Testis (tissue), 2 donors: ENCODE measurements around the gene AIFM3.
A peak's percentile ranks its signal among the peaks of the same experiment; 100 is the strongest.

Experiments
- POLR2A ChIP-seq: fragments of 450-650 bp; IDR thresholded peaks from one replicate; pipeline ENCODE4 v1.6.1; 2017; ENCODE audit warnings: antibody characterized with exemption, mild to moderate bottlenecking, moderate library complexity
- TF ChIP-seq, protein P1 (sequence below), 3 experiments: fragments of 450-650 bp in 2 of 3; fragments of 200-600 bp in 1 of 3; sonication (generic) in 1 of 3; IDR thresholded peaks; one replicate each; pipeline ENCODE4 v1.5.1; 2016 to 2019; ENCODE audit warnings: antibody characterized with exemption in 3 of 3, mild to moderate bottlenecking in 2 of 3, moderate library complexity in 1 of 3

DNA sequence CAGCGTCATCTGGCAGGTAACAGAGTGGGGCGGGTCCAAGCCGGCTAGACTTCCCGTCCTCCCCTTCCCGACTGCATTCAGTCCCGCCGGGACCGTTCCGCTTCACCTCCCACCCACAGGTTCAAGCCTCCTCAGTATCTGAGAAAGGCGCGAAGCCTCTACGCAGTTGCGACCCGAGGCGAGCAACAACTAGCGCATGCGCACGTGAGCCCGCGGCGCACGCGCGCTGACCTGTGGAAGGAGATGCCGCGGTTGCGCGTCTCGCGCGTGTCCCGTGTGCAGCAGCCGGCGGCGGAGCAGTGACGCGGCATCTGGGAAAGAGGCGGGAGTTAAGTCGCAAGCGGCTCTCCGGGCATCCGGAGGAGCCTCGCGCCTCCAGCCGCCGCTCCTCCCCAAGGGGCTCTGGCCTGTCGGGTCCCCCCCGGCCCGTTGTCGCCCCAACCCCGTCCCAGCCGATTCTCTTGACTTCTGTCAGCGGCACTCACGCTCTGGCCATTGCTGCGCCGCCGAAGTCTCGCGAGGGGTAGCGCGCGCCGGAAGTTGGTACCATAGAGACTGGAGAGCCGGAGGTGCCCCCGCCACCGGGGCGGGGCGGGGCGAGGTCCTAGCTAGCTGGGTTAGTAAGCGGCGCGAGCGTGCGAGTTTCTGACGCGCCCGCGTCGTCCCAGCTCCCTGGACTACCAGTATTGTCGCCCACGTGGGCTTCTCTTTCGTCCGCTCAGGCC, 34.7 kb downstream of the AIFM3 start, which contains the start of gene THAP7:
- TF ChIP-seq POLR2A = peak; percentile 40
- TF ChIP-seq, protein P1, sequence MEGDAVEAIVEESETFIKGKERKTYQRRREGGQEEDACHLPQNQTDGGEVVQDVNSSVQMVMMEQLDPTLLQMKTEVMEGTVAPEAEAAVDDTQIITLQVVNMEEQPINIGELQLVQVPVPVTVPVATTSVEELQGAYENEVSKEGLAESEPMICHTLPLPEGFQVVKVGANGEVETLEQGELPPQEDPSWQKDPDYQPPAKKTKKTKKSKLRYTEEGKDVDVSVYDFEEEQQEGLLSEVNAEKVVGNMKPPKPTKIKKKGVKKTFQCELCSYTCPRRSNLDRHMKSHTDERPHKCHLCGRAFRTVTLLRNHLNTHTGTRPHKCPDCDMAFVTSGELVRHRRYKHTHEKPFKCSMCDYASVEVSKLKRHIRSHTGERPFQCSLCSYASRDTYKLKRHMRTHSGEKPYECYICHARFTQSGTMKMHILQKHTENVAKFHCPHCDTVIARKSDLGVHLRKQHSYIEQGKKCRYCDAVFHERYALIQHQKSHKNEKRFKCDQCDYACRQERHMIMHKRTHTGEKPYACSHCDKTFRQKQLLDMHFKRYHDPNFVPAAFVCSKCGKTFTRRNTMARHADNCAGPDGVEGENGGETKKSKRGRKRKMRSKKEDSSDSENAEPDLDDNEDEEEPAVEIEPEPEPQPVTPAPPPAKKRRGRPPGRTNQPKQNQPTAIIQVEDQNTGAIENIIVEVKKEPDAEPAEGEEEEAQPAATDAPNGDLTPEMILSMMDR (IDR thresholded peaks at IDR 0.05) = no peak
